ENCODE measurements around the gene AP4M1.
"Not testable (repeated sequence)": the region's sequence is repeated elsewhere in the genome, so short reads cannot be mapped to it uniquely, and the experiment has no call there.

Gene AP4M1

DNA sequence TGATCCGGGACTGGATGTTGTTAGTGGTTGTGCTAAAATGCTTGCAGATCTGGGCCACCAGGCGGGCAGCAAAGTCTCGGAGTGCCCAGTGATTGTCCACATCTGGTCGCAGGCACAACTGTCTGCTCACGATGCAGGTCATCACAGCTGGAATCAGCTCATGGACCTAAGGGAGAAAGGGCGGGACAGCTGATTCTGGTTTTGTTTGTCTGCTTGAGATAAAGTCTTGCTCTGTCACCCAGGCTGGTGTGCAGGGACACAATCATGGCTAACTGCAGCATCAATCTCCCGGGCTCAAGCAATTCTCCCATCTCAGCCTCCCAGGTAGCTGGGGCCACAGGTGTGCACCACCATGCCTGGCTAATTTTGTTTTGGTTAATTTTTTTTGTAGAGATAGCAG lies 9.7 kb downstream of the AP4M1 start:
- no peak for DNase-seq

DNA sequence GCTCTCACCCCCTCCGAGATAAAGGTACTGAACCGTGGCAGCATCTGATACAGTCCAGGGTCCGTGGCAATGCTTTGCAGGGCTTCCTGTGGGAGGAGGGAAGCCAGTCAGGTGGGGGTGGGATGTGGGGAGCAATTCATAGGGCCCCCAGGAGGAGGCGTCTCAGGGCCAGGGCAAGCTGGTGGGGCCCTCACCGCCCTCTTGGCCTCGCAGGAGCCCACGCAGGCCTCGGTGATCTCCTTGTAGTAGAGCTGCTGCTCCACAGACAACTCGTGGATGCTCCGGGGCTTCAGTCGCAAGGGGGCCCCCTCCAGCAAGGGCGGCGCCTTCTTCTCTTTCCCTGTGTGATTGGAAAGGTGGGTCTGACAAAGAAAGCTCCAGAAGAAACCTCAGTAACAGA lies 10.5 kb downstream of the AP4M1 start:
- DNase-seq = no peak

DNA sequence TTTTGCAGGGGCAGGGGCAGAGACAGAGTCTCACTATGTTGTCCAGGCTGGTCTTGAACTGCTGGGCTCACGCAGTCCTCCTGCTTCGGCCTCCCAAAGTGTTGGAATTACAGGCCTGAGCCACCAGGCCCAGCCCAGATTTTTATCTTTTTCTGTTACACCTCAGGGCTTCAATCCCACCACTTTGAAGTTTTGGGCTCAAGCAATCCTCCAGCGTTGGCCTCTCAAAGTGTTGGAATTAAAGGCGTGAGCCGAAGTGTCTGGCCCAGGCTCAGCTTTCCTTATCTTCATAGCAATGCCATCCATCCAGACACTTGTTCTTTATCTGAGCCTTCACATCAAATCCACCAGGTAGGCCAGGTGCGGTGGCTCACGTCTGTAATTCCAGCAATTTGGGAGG lies 13.6 kb downstream of the AP4M1 start:
- DNase-seq = no peak

DNA sequence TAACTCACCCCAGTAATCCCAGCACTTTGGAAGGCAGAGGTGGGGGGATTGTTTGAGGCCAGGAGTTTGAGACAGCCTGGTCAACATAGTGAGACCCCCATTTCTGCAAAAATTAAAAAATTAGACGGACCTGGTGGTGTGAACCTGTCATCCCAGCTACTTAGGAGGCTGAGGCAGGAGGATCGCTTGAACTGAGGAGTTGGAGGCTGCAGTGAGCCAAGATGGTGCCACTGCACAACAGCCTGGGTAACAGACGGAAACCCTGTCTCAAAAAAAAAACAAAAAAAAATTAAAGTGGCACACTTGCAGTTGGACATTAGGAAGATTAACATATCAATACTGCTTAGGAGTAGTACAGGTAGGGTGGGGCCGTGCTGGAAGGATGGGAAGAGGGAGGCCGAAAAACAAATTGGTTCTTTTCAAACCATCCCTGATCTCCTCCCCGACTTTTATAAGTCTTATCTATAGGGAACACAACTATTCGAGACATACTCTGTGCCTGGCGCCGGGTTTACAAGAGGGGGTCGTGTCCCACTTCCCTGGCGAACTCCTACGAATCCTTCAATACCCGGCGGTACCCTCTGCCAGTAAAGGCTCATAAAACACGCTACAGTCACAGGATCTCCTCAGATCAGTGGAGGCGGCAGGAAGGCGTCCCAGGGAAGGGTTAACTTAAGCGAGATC lies 17.1 kb downstream of the AP4M1 start:
- no peak for DNase-seq

DNA sequence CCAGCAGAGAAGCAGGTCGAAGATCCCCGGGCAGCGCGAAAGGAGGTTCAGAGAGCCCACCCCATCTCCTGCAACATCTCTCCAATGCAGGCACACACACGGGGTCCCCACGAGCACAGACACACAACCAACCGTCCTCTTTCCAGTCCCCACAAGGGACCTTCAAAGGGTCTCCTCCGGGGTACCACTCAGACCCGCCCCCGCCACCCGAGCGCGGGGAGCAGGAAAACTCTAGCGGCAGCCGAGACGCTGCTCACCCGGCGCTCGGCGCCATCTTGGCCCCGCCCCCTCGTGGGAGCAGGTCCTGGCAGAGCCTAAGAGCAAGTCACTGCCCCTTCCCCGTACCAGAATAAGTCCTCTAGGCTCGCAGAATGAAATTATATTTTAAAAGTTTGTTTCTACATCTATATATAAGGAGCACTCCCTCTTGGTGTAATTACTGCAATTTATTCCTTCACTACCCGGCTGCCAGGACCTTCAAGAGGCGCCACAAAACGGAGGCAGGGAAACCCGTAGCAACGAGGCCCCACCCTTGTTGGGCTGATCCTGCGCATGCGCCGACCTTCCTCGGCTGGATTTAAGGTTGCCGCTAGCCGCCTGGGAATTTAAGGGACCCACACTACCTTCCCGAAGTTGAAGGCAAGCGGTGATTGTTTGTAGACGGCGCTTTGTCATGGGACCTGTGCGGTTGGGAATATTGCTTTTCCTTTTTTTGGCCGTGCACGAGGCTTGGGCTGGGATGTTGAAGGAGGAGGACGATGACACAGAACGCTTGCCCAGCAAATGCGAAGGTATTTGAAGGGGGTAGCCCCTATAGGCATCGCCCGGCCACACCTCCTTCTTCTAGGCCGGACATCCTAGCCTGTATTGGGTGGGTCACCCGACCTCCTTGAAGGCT lies 17.9 kb downstream of the AP4M1 start, which contains the start of the genes CNPY4 and TAF6:
Gene CNPY4 (plus strand): TSS at position 563 of the 898 bp plus-strand sequence. CDS start 111 bp downstream, at position 674.
Gene TAF6 (minus strand): TSS at position 287 of the 898 bp plus-strand sequence. CDS start 5,149 bp downstream, outside the sequence.
- DNase-seq = peak; percentile 72

DNA sequence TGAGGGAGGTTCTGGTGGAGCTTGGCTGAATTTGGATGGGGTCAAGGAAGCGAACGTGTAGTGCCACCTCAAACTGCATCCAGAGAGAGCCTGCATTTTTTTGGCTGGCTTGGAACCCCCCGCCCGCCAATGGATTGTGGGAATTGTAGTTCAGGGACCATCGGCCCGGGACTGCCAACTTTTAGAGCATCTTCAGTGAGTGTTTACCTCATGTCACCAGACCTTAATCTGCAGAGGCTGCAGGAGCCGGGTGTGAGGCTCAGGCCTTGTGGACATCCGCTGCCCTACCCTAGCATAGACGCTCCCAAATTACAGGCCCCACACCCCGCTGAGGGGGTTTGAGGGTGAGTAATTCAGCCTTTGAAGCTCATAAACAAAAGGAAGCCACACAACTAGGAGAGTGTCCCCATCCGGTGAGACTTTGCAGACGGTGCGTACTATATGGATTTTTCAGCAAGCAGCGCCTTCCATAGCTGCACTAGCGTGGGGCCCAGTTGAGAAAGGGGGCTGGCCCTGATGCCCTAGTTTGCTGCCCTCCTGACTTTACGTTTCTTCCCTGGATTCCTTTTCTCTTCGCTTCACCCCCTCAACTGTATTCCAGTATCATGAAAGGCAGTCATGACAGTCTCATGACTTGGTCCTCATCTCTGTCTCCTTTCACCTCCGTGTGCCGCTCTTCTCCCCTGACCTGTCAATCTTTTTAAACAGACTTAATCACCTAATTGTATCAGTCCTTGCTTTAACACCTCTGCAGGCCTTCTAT lies 18.7 kb downstream of the AP4M1 start:
- DNase-seq = peak; percentile 62

DNA sequence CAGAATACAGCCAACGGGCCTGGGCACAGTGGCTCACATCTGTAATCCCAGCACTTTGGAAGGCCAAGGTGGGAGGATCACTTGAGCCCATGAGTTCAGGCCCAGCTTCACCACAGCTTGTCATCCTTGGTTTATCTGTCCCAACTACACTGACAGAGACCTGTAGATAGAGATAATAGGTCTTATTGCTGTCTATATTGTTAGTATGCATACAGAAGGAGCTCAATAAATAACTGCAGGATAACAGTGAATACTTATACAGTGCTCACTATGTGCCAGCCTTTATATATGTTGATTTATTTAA lies 19.2 kb downstream of the AP4M1 start:
- DNase-seq = no peak

DNA sequence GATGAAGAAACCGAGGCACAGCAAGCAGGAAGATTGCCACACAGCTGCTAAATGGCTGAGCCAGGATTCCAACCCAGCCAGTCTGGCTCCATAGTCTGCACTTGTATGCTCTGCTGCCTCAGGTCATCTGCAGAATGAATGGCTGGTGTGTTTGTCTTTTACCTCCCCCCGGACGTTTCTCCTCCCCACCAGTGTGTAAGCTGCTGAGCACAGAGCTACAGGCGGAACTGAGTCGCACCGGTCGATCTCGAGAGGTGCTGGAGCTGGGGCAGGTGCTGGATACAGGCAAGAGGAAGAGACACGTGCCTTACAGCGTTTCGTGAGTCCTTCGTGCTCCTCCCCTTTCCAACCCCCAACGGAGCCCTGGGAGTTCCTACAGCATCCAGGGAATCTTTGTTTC lies 20.6 kb downstream of the AP4M1 start:
- no peak for DNase-seq

DNA sequence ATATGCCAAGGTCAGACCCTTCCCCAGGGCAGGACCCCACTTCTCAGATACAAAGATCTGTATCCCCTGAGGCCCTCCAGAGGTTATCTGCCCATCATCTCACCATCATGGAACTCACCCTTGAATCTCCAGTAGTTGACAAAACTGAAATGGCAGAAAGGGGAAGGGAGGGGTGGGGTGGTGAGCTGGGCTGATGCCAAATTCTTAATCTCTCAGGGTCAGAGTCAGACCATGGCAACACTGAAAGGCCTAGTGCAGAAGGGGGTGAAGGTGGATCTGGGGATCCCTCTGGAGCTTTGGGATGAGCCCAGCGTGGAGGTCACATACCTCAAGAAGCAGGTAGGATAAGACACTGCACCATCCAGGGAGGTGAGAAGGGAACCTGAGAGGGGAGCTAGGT lies 21.1 kb downstream of the AP4M1 start:
- DNase-seq = no peak

DNA sequence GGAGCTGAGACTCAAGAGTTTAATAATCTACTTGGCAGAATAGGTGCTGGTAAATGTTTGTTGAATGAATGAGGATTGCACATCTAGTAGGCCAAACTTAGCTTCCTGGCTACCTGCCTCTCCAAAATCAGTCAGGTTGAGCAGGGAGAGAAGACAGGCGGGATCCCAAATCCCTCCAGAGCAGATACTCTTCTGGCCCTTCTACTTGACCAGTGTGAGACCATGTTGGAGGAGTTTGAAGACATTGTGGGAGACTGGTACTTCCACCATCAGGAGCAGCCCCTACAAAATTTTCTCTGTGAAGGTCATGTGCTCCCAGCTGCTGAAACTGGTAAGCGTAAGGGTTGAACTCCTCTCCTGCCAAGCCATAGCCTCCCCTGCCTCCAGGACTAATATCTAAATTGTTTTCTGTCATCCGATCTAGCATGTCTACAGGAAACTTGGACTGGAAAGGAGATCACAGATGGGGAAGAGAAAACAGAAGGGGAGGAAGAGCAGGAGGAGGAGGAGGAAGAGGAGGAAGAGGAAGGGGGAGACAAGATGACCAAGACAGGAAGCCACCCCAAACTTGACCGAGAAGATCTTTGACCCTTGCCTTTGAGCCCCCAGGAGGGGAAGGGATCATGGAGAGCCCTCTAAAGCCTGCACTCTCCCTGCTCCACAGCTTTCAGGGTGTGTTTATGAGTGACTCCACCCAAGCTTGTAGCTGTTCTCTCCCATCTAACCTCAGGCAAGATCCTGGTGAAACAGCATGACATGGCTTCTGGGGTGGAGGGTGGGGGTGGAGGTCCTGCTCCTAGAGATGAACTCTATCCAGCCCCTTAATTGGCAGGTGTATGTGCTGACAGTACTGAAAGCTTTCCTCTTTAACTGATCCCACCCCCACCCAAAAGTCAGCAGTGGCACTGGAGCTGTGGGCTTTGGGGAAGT lies 23.1 kb downstream of the AP4M1 start:
- DNase-seq = no peak

DNA sequence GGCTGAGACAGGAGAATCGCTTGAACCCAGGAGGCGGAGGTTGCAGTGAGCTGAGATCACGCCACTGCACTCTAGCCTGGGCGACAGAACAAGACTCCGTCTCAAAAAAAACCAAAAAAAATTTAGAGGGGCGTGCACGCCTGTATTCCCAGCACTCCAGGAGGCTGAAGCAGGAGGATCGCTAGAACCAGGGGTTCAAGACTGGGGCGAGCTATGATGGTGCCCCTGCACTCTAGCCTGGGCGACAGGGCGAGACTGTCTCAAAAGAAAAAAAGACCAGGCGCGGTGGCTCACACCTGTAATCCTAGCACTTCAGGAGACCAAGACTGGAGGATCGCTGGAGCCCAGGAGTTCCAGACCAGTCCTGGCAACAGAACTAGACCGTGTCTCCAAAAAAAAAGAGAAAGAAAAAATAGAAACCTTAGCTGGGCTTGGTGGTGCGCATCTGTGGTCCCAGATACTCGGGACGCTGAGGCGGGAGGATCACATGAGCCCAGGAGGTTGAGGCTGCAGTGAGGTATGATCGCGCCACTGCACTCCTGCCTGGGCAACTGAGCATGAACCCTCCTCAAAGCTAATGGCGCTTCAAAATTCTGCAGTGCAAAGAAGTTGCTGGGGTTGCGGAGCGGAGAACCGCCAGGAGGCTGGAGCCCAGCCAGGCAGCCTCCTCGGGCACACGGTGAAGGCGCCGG lies 24.9 kb downstream of the AP4M1 start:
- DNase-seq = no peak

DNA sequence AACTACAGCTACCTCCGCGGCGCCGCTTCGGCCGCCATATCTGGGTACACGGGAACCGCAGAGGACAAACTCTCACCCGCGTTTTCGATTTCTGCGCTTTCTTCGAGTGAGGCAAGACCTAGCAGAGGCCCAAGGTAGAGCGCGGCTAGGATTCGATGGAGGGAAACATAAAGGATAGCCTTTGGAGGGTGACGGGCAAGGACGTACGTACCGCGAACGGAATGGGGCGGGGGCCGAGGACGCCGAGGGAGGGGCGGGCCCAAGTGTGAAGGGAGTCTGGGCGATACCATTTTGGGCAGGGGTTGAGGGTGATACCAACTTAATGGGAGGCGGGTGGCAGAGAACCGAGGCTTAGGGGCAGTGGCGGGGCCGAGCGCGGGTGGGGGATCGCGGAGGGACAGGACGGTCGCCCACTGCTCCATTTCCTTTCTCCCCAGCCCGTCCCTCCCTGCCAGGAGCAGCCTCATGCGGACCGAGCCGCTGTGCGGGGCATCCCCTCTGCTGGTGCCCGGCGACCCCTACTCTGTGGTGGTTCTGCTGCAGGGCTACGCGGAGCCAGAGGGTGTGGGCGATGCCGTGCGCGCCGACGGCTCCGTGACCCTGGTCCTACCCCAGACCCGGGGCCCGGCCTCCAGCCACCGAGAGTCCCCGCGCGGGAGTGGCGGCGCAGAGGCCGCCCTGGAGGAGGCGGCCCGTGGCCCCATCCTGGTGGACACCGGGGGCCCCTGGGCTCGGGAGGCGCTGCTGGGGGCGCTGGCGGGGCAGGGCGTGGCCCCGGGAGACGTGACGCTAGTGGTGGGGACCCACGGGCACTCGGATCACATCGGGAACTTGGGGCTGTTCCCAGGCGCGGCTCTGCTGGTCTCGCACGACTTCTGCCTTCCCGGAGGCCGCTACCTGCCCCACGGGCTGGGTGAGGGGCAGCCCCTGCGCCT lies 25.8 kb downstream of the AP4M1 start, which contains the start of gene MBLAC1:
Gene MBLAC1 (plus strand): TSS at position 37 of the 935 bp plus-strand sequence. CDS start 429 bp downstream, at position 466.
- peak; percentile 59 for DNase-seq

DNA sequence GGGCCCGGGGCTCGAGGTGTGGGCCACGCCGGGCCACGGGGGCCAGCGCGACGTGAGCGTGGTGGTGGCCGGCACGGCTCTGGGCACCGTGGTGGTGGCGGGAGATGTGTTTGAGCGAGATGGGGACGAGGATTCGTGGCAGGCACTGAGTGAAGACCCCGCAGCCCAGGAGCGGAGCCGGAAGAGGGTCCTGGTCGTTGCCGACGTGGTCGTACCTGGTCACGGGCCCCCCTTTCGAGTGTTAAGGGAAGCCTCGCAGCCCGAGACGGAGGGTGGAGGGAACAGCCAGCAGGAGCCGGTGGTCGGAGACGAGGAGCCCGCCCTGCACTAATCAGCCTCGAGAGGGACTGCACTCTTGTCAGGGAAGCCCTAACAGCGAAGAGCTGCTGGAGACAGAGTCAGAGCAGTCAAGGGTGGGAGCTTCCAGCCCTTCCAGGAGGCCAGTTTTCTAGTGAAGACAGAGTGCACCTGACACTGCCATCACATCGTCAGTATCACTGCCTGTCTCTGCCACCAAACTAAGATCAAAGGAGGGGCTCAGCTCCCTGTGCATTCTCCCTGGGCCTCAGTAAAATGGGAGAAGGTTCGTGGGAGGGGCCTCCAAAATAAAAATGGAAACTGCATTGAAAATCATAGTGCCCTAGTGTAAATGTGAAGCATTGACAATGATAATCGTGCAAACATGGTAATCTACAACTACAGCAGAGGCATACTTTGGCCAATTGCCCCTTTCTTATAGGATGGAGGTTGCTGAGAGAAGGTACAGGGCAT lies 26.6 kb downstream of the AP4M1 start:
- no peak for DNase-seq

DNA sequence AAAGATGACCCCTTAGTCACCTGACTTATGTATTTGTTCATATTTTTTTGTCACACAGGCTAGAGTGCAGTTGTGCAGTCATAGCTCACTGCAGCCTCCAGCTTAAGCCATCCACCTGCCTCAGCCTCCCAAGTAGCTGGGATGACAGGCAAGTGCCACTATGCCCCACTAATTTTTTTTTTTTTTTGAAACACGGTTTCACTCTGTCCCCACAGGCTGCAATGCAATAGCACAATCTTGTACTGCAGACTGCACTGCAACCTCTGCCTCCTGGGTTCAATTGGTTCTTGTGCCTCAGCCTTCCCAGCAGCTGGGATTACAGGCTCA lies 27.2 kb downstream of the AP4M1 start:
- no peak for DNase-seq

DNA sequence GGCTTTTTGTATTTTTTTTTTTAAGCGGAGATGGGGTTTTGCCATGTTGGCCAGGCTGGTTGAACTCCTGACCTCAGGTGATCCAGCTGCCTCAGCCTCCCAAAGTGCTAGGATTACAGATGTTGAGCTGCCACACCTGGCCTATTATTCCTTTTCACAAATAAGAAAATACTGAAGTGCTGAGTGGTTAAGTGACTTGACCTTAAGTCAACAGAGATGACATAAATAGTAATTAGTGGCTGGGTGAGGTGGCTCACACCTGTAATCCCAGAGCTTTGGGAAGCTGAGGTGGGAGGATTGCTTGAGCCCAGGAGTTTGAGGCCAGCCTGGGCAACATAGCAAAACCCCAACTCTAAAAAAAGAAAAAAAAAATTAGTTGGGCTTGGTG lies 28.8 kb downstream of the AP4M1 start:
- DNase-seq = not testable (repeated sequence)

DNA sequence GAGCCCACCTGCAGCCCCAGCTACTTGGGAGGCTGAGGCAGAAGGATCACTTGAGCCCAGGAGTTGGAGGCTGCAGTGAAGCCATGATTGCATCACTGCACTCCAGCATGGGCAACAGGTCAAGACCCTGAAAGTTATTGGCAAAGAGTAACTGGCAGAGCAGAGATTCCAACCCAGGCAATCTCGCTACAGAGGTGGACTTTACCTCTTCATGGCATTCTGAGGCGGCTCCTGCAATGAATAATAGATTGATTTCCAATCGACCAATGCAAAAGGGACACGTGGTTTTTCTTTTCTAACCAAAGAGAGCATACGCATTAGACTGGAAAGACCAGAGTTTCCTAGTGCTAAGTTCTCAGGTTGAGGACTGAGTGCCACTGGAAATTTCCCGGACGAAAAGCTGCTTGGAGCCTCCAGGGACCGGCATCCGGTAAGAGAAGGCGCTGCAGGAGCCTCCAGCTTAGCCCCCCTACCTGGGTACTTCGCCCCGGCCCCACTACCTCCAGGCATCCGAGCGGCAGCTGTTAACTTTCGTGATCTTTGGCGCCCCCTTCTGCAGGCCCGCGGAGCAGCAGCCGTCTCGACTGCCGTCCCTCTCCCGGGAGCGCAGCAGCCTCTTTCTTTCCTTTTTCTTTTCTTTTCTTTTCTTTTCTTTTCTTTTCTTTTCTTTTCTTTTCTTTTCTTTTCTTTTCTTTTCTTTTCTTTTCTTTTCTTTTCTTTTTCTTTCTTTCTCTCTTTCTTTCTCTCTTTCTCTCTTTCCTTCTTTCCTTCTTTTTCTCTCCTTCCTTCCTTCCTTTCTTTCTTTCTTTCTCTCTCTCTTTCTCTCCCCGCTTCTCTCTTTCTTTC lies 29.4 kb downstream of the AP4M1 start:
- peak; percentile 15 for DNase-seq

DNA sequence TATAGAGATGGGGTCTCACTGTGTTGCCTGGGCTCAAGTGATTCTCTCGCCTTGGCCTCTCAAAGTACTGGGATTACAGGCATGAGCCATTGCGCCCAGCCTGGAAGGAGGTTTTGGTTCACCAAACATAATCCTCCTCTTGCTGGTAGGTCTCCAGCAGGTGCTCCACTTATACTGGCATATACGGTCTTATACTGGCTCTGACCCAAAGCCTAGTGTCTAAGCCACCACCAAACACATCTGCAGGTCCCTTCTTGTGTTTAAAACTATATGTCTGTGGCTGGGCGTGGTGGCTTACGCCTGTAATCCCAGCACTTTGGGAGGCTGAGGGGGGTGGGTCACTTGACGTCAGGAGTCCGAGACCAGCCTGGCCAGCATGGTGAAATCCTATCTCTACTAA lies 30.7 kb downstream of the AP4M1 start:
- DNase-seq = no peak

DNA sequence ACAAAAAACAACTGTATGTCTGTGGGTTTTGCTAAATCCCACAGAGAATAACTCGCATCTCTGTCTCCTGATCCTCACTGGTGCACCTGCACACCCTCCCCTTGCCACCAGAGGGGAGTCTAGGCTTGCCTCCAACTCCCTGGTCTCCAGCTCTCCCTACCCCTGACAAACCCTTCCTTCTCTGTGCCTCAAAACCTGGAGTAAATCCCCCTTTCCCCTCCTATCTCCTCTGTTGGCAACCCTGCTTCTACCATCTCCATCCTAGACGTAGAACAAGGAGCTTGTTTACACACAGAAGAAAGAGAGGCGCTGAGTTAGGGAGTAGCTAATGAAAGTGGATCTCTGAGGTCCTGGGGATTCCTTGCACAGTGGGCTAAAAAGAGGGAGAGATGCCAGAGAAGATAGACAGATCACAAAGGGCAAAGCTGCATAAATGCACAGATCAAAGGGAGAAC lies 31.3 kb downstream of the AP4M1 start:
- no peak for DNase-seq

Measured in GOT3 (cell line).